ENCODE measurements around the gene VSNL1. TPM values are rescaled to one million over a fixed set of nuclear protein-coding genes. Genes with fewer than 3 reads are reported as not detected.

Gene VSNL1
- total RNA-seq, 1 experiment from 2014 or later, result 9.9 TPM

DNA sequence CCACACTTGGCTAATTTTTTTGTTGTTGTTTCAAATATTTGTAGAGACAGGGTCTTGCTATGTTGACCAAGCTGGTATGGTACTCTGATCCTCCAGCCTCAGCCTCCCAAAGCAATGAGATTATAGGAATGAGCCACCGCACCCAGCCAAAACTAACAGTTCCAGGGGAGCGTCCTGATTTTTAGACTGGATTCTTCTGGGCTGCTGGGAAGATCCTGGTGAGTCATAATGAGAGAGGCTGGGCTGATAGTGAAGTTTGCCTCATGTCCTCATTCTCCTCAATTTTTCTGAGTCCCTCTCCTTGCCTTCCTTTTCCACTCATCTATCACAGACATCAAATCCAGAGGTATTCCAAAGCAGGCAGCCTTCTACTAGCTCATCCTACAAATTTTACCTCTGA, 81.3 kb downstream of the VSNL1 start:
- Histone ChIP-seq H2BK120ac (ENCODE audit: low read depth, low read length, poor library complexity, severe bottlenecking) (no peak overlapping the region), H2BK12ac (ENCODE audit: insufficient read length, low read depth, low read length) (no peak overlapping the region), H3K23ac (ENCODE audit: insufficient read length, low read depth, low read length) (no peak overlapping the region), H3K79me2 (ENCODE audit: insufficient read depth, low read length) (no peaks in the 10 kb centered on the region), H3K4me2 (ENCODE audit: insufficient read depth, insufficient read length, low read length) (no peak overlapping the region), H2BK20ac (ENCODE audit: low read depth, low read length, poor library complexity, severe bottlenecking) (no peak overlapping the region), H3K14ac (ENCODE audit: insufficient read depth, low read length) (no peak overlapping the region), H3K9me3 (ENCODE audit: control insufficient read depth, low read depth, low read length) (no peaks in the 10 kb centered on the region), H4K8ac (replicated peaks; ENCODE audit: insufficient read length, low read depth, low read length) (no peak overlapping the region), H4K91ac (ENCODE audit: insufficient read length, low read depth, low read length) (no peak overlapping the region), H2BK15ac (ENCODE audit: low read depth, low read length) (no peak overlapping the region), H3K27me3 (ENCODE audit: insufficient read depth, low read length) (no peaks in the 10 kb centered on the region), H4K5ac (ENCODE audit: insufficient read length, low read depth, low read length) (no peak overlapping the region), H2BK5ac (ENCODE audit: insufficient read length, low read length) (no peak overlapping the region), H3K4ac (ENCODE audit: low read depth, low read length) (no peak overlapping the region; the same call in 1 of the 2 replicates), H4K20me1 (ENCODE audit: control insufficient read depth, insufficient read depth, insufficient read length) (no peaks in the 10 kb centered on the region), H3K9ac (ENCODE audit: extremely low read depth, insufficient read length, low read length) (no peak overlapping the region), H3K18ac (ENCODE audit: insufficient read length, low read depth, low read length) (no peak overlapping the region), H3K79me1 (ENCODE audit: insufficient read depth, low read depth, low read length, poor library complexity, severe bottlenecking) (no peaks in the 10 kb centered on the region), H2AFZ (ENCODE audit: low read length) (no peak overlapping the region), H3K23me2 (ENCODE audit: insufficient read length, low read depth, low read length, poor library complexity, severe bottlenecking) (no peaks in the 10 kb centered on the region), H3T11ph (ENCODE audit: low read length) (no peak overlapping the region), H3K27ac (ENCODE audit: insufficient read length, low read depth, low read length) (no peak overlapping the region), H3K56ac (ENCODE audit: insufficient read length, low read depth, low read length) (no peak overlapping the region), H2AK5ac (ENCODE audit: insufficient read length, low read length) (no peak overlapping the region), H3K4me1 (ENCODE audit: insufficient read depth, low read length) (peaks cover 5% of the 10 kb centered on the region; the same call in 1 of the 2 replicates)
- Mint-ChIP-seq H3K4me1 (peaks cover 19 to 20% of the 10 kb centered on the region in 2 experiments), H3K36me3 (ENCODE audit: insufficient read depth in 1 of 3, low read depth in 3 of 3) (peaks cover 7 to 27% (median 15%) of the 10 kb centered on the region in 3 experiments), H3K4me3 (no peak overlapping the region), H3K27ac (no peak overlapping the region), H3K9me3 (peaks cover 4 to 7% of the 10 kb centered on the region in 2 experiments; a peak in 4 of 5 replicates), H3K27me3 (ENCODE audit: low read depth) (no peaks in the 10 kb centered on the region; the same call in 1 of the 2 replicates)
- TF ChIP-seq, protein P1, sequence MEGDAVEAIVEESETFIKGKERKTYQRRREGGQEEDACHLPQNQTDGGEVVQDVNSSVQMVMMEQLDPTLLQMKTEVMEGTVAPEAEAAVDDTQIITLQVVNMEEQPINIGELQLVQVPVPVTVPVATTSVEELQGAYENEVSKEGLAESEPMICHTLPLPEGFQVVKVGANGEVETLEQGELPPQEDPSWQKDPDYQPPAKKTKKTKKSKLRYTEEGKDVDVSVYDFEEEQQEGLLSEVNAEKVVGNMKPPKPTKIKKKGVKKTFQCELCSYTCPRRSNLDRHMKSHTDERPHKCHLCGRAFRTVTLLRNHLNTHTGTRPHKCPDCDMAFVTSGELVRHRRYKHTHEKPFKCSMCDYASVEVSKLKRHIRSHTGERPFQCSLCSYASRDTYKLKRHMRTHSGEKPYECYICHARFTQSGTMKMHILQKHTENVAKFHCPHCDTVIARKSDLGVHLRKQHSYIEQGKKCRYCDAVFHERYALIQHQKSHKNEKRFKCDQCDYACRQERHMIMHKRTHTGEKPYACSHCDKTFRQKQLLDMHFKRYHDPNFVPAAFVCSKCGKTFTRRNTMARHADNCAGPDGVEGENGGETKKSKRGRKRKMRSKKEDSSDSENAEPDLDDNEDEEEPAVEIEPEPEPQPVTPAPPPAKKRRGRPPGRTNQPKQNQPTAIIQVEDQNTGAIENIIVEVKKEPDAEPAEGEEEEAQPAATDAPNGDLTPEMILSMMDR (conservative IDR thresholded peaks at IDR 0.05), result no peak
- WGBS (ENCODE audit: extremely low coverage, insufficient read length, low lambda C conversion rate), result no CpG with 5 or more reads among the region's 2 CpGs
- DNase-seq, result no peak
